GM19397 (cell line): ENCODE measurements around the gene ABT1.

Source experiments
- ATAC-seq: cut with Tn5 transposase; IDR thresholded peaks from one replicate; pipeline ENCODE4 v1.9.1; 2021; ENCODE audit warnings: mild to moderate bottlenecking, moderate library complexity; ENCODE audit not compliant: unreplicated experiment

Gene ABT1

GRCh38 chr6:26600759-26601158, 4.0 kb downstream of the ABT1 start:
- no peak for ATAC-seq

- ATAC-seq: no peak
These were observed 5.5 kb downstream of the ABT1 start for GRCh38 chr6:26602262-26602661.

- ATAC-seq: no peak
These were observed 7.3 kb downstream of the ABT1 start for GRCh38 chr6:26604026-26604425.

GRCh38 chr6:26604797-26605196, 8.0 kb downstream of the ABT1 start:
- ATAC-seq: no peak

GRCh38 chr6:26607434-26608230, 10.9 kb downstream of the ABT1 start:
- peak; percentile 61 for ATAC-seq

DNA sequence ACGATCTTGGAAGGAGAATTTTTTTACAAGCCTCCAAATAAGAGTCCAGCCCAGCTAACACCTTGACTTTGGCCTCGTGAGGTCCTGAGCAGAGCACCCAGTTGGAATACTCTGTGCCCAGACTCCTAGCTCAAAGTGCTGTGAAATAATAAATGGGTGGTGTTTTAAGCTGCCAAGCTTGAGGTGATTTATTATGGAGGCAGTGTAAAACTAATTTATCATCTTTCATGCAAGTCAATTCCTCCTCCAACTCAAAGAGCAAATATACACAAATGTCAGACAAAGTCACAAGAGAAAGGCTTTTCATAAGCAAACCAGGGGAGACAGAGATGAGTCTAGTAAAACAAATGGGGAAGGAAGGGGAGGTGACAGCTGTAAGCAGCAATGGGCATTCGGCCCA, 12.7 kb downstream of the ABT1 start:
- ATAC-seq: no peak

- ATAC-seq: no peak
These were observed 14.8 kb downstream of the ABT1 start for GRCh38 chr6:26611599-26611998.

DNA sequence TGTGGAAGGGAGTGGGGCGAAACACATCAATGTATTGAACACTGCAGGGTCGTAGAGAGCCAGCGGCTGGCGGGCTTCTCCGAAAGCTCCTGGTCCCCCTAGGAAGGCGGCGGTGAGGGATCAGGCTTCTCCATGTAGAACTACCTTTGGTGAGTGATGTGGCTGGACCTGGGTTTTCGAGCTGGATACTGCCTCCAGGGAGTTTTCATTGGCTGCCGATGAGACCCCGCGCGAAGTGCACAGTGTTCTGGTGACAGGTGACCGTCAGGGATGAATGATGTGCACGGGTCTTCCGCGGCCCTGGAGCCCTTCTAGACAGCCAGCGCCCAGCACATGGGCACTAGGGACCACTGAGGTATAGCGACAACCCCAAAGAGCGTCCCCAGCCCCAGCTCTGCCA, 16.4 kb downstream of the ABT1 start:
- ATAC-seq: no peak

- no peak for ATAC-seq
These were observed 17.2 kb downstream of the ABT1 start for GRCh38 chr6:26613689-26614683.

DNA sequence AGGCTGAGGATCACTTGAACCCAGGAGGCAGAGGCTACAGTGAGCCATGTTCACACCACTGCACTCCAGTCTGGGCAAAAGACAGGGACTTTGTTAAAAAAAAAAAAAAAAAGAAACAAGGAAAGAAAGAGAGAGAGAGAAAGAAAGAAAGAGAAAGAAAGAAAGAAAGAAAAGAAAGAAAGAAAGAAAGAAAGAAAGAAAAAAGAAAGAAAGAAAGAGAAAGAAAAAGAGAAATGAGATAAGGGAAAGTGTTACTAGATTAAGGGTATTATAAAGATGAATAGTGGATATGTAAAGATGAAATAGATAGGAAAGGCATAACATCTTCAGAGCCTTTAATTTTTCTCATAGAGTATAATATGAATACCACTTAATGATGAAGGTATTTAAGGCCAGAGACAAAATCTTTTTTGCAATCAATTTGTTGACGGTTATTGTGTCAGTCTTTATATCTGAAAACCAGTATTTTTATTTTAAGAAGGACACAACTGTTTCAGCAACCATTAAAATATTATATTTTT, 26.6 kb downstream of the ABT1 start:
- no peak for ATAC-seq

GRCh38 chr6:26624557-26624956, 27.8 kb downstream of the ABT1 start:
- no peak for ATAC-seq

DNA sequence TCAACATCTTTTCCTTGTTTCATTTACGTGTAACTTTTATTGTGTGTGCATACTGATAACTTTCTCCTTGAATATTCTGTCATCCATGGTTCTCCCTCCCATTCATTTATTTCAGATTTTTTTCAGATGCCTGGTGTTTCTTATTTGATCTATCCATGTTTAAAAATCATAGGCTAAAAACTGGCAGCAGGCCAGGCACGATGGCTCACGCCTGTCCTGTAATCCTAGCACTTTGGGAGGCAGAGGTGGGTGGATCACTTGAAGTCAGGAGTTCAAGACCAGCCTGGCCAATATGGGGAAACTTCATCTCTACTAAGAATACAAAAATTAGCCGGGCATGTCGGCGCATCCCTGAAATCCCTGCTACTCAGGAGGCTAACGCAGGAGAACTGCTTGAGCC, 31.1 kb downstream of the ABT1 start:
- no peak for ATAC-seq

- no peak for ATAC-seq
These were observed 32.6 kb downstream of the ABT1 start for GRCh38 chr6:26629359-26629758.

- no peak for ATAC-seq
These were observed 44.1 kb downstream of the ABT1 start for GRCh38 chr6:26640806-26641205.

DNA sequence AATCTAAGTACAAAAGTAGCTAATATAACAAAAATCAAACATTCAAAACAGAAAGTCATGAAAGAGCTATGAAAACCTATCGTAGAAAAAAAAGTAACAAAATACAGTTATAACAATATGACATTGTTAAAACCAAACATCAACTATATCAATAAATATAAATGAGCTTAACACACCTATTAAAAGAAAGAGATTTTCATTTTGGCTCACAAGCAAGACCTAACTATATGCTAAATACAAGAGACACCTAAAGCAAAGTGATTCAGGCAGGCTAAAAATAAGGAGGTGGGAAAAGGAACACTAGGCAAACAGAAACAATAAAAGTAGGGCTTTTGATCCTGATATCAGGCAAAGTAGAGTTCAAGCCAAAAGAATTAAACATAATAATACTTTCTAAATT, 49.3 kb downstream of the ABT1 start:
- ATAC-seq: no peak
